Activated CD8-positive, alpha-beta memory T cell treated with anti-CD3 and anti-CD28 coated beads, Interleukin-2, amount 50 U/mL, for 24 hours (primary cell): Measurements from ENCODE around the gene CDC42BPB.

Experiments used
- DNase-seq: peaks from one replicate; pipeline ENCODE4 v3.0.0-alpha.2; 2020; ENCODE audit errors: extremely low read depth

CDC42BPB gene

GRCh38 chr14:103016594-103016993, 40.8 kb downstream of the CDC42BPB start:
- no peak for DNase-seq

DNA sequence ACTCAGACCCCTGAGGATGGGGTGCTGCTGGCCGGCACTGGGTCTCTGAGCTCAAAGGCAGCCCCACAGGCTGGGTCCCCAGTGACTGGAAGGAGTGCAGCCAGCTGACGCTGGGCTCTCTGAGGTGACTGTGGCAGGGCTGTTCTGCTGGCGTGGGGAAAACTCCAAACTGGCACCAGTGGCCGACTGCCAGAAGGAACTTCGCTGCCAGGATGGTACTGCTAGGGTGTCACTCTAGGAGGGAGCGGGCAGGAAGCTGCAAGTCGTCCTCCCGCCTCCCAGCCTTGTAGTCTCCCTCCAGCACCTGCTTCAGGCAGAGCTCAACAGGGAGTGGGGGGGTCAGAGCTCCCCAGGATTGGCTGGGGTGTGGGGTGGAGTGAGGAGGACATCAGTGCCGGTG, 41.3 kb downstream of the CDC42BPB start:
- DNase-seq: no peak

- DNase-seq: no peak
These were observed 41.9 kb downstream of the CDC42BPB start for GRCh38 chr14:103015426-103015825.

- DNase-seq: no peak
These were observed 42.7 kb downstream of the CDC42BPB start for GRCh38 chr14:103014466-103015228.

GRCh38 chr14:103013028-103013427, 44.3 kb downstream of the CDC42BPB start:
- no peak for DNase-seq

- no peak for DNase-seq
These were observed 47.8 kb downstream of the CDC42BPB start for GRCh38 chr14:103009559-103009958.

GRCh38 chr14:103008768-103009357, 48.5 kb downstream of the CDC42BPB start:
- DNase-seq: no peak

GRCh38 chr14:103008126-103008525, 49.2 kb downstream of the CDC42BPB start:
- no peak for DNase-seq

DNA sequence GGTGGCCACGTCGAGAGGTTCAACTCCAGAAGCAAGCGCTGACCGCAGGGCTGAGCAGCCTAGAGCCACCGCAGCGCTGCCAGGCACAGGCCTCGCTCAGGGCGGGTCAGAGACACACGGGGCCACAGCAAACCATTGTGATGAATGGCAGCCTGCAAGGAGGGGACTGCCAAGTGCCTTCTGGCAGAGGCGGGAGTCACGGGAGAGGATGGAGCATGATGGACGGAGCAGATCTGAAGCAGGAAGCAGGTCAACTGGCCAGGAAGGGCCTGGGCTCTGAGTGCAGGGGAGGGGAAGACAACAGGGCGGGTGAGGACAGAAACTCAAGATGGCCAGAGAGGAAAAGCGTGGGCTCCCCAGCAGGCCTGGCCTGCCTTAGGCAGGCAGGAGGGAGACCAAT, 49.8 kb downstream of the CDC42BPB start:
- DNase-seq: no peak

DNA sequence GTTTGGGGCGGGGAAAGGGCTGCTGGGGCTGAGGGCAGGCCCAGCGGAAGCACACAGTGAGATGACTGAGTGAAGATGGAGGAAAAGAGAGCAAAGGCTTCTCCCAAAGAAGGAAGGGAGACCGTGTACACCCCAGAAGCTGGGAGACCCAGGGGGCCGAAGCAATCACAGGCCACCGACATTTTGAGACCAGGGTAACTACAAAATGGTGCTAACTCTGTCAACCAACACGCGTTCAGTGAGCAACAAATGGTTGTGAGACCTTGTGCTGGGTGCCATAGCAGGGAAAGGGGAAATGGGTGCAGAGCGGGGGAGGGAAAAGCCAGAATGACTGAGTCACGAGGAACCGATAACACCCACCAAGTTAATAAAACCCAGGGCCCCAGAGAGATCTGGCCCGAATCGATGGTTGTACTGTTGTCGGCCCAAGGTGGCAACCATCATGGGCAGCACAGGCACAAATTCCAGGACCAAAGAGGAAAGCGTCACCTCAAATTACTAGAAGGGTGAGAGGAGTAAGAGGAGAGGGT, 50.3 kb downstream of the CDC42BPB start:
- DNase-seq: no peak

DNA sequence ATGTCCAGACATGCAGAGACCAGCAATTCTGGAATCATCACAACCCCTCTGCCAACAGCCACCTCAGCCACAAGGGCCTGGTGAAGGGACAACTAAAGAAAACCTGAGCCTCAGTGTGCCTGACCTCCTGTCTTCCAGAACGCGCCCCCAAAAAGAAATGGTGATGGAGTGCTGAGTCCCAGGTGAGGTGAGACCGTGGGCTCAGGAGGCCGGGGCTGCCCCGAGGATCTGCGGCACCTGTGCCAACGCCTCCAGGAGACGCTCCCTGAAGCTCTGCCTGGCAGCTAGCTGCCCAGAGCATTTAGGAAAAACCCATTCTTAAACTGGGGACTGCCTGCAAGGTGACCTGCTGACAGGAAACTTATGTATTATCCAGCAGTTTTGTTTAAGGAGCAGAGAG, 51.2 kb downstream of the CDC42BPB start:
- DNase-seq: no peak

- DNase-seq: no peak
These were observed 53.5 kb downstream of the CDC42BPB start for GRCh38 chr14:103003850-103004249.

- DNase-seq: no peak
These were observed 54.1 kb downstream of the CDC42BPB start for GRCh38 chr14:103003351-103003615.

- DNase-seq: no peak
These were observed 54.6 kb downstream of the CDC42BPB start for GRCh38 chr14:103002578-103003350.

DNA sequence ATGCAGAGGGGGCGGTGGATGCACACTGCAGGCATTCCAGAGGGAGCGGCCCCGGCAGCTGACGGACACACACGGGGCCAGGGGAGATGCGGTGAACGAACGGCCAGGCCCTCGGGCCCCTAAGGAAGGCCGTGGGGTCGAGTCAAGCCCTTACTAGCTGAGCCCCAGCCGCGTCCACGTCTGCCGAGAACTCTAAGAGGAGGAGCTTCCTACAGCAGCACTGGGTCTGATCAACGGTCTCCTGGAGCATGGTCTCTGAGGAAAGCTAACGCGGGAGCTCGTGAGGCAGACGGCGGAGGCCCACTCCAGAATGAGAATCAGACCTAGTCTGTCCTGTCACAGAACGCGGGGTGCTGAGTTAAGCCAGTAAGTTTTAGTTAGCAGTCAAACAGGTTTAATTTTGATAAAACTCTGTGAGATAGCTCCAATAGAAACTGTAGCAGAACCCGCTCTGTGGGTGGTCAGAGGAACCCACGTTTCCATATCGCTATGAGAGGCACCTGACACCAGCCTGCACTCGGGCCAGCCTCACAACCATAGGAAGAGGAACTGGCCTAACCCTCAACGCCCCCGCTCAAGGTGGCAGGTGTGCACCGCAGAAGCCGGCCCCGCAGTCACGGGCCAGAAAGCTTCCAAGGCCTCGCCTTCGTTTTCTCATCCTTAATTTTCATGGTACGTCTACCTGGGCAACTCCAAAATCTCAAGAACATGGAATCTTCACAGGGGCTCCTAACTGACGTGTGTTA, 55.5 kb downstream of the CDC42BPB start:
- no peak for DNase-seq

DNA sequence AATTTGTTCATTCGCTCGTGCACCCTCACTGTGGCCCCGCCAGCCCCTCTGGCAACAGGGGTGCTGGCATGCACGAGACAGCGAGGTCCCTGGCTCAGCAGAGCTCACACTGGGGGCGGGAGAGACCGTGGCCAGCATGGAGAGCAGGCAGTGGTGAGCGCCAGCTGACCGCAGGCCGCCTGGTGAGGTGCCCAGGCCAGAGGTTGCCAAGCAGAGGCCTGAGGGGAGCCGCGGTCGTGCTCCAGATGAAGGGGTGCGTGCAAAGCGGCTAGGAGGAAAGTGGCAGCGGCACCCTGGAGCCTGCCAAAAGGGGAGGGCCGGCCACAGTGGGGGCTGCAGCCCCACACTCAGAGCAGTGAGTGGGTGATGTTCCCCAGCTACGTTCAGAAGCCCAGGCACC, 56.1 kb downstream of the CDC42BPB start:
- no peak for DNase-seq

GRCh38 chr14:103000291-103000921, 56.9 kb downstream of the CDC42BPB start:
- DNase-seq: no peak

DNA sequence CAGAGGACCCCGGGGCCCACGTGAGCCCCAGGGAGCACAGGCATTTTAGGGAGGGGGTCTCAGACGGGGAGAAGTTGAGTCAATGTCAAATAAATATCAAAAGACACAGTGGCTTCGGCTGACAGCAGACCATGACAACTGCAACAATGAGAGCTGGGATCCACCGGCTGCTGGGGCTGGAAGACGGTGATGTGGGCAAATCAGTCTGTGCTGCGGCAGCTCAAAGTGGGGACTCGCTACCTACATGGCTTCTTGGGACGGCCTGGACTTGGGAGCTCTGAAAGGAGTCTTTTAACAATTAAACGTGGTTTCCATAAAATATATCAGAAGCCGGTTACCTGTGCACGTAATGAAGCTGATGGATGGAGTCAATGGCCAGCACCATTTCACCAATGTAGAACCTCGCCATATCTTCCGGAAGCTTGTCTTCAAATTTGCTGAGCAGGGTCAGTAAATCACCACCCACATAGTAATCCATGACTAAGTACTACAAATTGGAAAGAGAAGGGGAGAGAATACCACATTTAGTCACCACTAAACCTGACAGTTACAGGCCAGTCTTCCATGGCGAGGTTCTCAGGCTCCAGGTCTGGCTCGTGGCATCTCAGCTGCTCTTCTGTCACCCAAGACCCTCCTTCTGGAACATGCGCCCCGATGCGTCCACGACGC, 58.0 kb downstream of the CDC42BPB start:
- DNase-seq: no peak

DNA sequence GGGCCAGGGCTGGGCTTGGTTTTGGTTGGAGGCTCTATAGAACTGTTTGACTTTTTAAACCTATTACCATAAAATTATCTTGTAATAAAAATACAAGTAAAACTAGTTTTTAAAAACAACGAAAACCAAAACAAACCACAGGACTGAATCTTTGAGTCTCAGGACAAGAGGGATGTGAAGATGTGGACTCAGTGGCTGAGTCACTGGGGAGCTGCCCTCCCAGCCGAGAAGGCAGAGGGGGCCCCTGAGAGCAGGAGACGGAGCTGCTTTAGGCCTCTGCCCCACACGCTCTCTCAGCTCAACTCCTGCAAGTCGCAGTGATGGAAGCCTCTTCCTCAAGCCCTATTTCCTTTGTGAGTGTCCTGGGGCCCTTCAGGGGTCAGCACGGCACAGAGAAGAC, 59.0 kb downstream of the CDC42BPB start:
- DNase-seq: no peak

DNA sequence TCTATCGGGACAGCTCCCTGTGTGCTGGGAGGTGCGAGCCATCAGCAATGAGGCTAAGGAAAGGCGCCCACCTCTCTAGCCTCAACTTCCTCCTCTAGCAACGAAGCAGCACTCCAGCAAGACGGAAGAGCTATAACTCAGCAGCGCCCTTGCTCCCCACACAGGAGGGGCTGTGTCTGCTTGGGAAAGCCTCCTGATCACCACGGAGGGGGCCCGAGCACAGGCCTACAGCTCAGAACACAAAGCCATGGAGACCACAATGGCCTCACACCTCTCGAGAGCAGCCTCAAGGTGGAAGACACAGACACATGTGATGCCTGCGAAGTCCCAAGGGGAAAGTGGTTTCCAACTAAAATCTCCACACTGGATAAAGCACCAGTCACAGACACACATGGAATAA, 60.4 kb downstream of the CDC42BPB start:
- DNase-seq: no peak

GRCh38 chr14:102994689-102995088, 62.7 kb downstream of the CDC42BPB start:
- DNase-seq: no peak
